Stimulated activated naive CD8-positive, alpha-beta T cell treated with anti-CD3 and anti-CD28 coated beads, Interleukin-15, Interleukin-2, amounts not matched to agents 100 ng/mL and 50 ng/mL, for 24 hours (primary cell): ENCODE results near the gene PAPPA.

Source experiments
- H3K27ac Mint-ChIP-seq: one replicate; pipeline ENCODE4 v1.8.0; 2021; ENCODE audit warnings: mild to moderate bottlenecking, mixed read lengths
- H3K27me3 Mint-ChIP-seq: one replicate; pipeline ENCODE4 v1.8.0; 2021; ENCODE audit warnings: mixed read lengths
- H3K36me3 Mint-ChIP-seq: one replicate; pipeline ENCODE4 v1.8.0; 2021; ENCODE audit warnings: low read depth, mixed read lengths
- H3K4me1 Mint-ChIP-seq: one replicate; pipeline ENCODE4 v1.8.0; 2021; ENCODE audit warnings: low read depth, mixed read lengths
- H3K4me3 Mint-ChIP-seq: one replicate; pipeline ENCODE4 v1.8.0; 2021; ENCODE audit warnings: mild to moderate bottlenecking, mixed read lengths
- H3K9me3 Mint-ChIP-seq: one replicate; pipeline ENCODE4 v1.8.0; 2021; ENCODE audit warnings: mixed read lengths

PAPPA gene

GRCh38 chr9:116187570-116188170, 34.1 kb downstream of the PAPPA start:
- Mint-ChIP-seq H3K9me3 (no peaks in the 10 kb centered on the region), H3K4me1 (no peaks in the 10 kb centered on the region), H3K27ac (no peak overlapping the region), H3K27me3 (no peaks in the 10 kb centered on the region), H3K4me3 (no peak overlapping the region), H3K36me3 (no peaks in the 10 kb centered on the region)

DNA sequence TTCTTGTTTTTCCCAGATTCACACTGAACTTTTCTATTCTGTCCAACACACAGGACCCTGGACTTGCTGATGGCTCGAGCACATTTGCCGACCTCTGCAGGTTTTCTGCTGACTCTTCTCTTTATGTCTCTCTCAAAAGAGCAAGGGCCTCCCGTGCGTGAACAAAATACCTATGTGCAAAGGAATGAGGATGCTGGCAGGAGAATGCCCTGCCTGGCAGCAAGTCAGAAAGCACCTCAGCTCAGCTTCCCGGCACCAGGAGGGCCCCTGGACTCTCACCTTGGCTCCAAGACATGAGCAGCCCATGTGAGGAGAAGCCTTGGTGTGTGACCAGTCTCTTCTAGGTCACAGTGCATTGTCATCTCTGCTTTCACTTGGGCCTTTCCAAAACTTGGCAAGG, 36.1 kb downstream of the PAPPA start:
- H3K4me3 Mint-ChIP-seq = no peak overlapping the region
- no peaks in the 10 kb centered on the region for H3K9me3 Mint-ChIP-seq
- no peaks in the 10 kb centered on the region for H3K36me3 Mint-ChIP-seq
- H3K27ac Mint-ChIP-seq = no peak overlapping the region
- no peaks in the 10 kb centered on the region for H3K27me3 Mint-ChIP-seq
- no peaks in the 10 kb centered on the region for H3K4me1 Mint-ChIP-seq

DNA sequence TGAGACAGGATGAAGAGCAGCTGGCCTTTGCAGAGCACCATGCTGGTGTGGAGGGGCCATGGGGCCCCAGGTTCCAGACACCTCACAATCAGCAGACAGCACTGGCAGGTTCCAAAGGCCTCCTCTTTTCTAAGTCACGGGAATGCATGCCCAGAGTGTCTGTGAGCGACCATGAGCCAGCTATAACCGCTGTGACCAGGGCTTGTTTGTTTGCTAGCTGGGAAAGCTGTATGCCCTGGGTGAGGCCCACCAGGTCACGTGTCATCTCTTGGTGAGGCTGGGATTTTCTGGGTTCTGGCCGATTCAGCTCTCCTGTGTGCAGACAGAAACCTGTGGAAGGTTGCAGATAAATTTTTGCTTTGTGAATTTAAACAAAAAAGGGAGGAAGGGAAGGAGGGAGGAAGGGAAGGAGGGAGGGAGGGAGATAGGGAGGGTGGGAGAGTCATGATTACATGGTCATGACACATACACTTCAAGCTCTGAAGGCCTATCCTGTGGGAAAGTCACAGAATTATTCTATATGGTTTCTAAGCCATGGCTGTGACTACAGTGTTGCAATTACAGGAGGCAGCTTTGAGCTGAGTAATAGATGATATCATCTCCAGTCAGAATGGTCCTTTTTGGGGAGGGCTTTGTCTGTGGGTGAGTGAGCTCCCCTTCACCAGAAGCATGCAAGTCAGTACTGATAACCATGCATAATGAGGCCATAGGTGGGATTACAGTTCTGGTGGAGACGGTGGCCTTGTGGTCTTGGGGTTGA, 37.2 kb downstream of the PAPPA start:
- Mint-ChIP-seq H3K9me3 (no peaks in the 10 kb centered on the region), H3K4me1 (no peaks in the 10 kb centered on the region), H3K27me3 (no peaks in the 10 kb centered on the region), H3K36me3 (no peaks in the 10 kb centered on the region), H3K27ac (no peak overlapping the region), H3K4me3 (no peak overlapping the region)

DNA sequence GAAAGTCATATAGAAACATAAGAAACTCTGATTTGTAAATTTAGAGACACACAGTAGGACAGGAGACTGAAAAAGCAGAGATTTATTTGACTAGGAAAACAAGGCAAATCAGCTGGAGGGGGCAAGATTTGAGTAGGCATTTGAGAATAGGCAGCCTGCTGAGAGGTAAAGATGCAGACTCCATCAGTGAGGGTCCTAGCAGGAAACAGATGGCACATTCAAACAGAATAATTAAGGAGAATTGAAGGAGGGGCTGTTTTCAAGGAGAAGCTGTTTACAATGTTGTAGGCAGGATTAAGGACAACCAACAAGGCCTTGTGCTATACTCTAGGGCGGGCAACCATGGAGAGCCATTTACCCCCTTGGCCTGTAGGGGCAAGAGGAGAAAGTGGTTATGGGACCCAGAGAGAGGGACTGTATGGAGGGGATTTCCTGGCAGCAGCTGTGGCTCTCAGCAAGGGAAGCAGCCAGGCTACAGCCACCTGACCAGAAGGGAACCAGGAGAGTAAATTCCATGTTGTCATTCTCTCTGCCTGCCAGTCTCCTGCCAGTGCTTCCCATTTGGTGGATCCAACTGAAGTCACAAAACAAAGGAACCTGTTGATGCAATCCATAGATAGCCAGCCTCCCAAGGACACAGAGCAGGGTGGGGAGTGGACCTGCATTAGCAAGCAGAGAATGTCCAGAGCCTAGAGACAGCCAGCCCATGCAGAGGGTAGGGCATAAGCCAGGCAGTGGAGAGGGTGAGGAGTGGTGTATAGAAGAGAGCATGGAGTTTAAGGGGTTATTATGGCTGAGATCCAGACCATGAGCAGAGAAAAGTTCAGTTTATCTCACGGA, 38.2 kb downstream of the PAPPA start:
- Mint-ChIP-seq H3K4me1 (no peaks in the 10 kb centered on the region), H3K27ac (no peak overlapping the region), H3K36me3 (no peaks in the 10 kb centered on the region), H3K4me3 (no peak overlapping the region), H3K9me3 (no peaks in the 10 kb centered on the region), H3K27me3 (no peaks in the 10 kb centered on the region)

- Mint-ChIP-seq H3K9me3 (no peaks in the 10 kb centered on the region), H3K27ac (no peak overlapping the region), H3K4me3 (no peak overlapping the region)
Observed at GRCh38 chr9:116193636-116194035, 40.0 kb downstream of the PAPPA start.

DNA sequence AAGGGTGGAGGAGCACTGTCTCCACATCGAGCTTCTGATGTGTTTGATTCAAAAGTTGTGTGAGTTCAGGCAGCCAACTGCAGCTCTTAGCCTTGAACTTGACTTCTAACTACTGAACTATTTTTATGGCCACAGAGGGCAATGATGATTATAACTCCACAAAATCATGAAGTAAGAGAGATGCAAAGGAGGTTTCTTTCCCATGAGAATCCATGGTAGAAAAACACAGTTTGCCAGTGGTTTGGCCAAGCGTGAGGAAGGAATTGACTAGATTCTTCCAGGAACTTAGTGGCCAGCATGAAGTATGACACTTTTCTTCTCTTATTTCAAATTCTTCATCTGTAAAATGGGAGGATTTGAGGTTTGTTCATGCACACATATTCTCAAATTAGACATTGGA, 43.2 kb downstream of the PAPPA start:
- H3K9me3 Mint-ChIP-seq = no peaks in the 10 kb centered on the region
- H3K4me1 Mint-ChIP-seq = no peaks in the 10 kb centered on the region

More at GRCh38 chr9:116193636-116194035, 40.0 kb downstream of the PAPPA start:
- Mint-ChIP-seq H3K4me1 (no peaks in the 10 kb centered on the region), H3K27me3 (peaks cover 4% of the 10 kb centered on the region), H3K36me3 (no peaks in the 10 kb centered on the region)

GRCh38 chr9:116198344-116198743, 44.8 kb downstream of the PAPPA start:
- H3K27ac Mint-ChIP-seq = no peak overlapping the region
- H3K9me3 Mint-ChIP-seq = no peaks in the 10 kb centered on the region
- H3K4me3 Mint-ChIP-seq = no peak overlapping the region
- no peaks in the 10 kb centered on the region for H3K36me3 Mint-ChIP-seq
- H3K4me1 Mint-ChIP-seq = no peaks in the 10 kb centered on the region
- peaks cover 4% of the 10 kb centered on the region for H3K27me3 Mint-ChIP-seq

More for the DNA sequence above, 43.2 kb downstream of the PAPPA start:
- Mint-ChIP-seq H3K27me3 (peaks cover 4% of the 10 kb centered on the region), H3K27ac (no peak overlapping the region), H3K36me3 (no peaks in the 10 kb centered on the region), H3K4me3 (no peak overlapping the region)

- no peak overlapping the region for H3K27ac Mint-ChIP-seq
- H3K4me1 Mint-ChIP-seq = no peaks in the 10 kb centered on the region
Observed at GRCh38 chr9:116202219-116202912, 48.8 kb downstream of the PAPPA start.

GRCh38 chr9:116204252-116204882, 50.8 kb downstream of the PAPPA start:
- H3K27ac Mint-ChIP-seq = no peak overlapping the region
- H3K36me3 Mint-ChIP-seq = no peaks in the 10 kb centered on the region
- H3K27me3 Mint-ChIP-seq = no peaks in the 10 kb centered on the region
- H3K9me3 Mint-ChIP-seq = no peaks in the 10 kb centered on the region
- H3K4me3 Mint-ChIP-seq = no peak overlapping the region
- no peaks in the 10 kb centered on the region for H3K4me1 Mint-ChIP-seq

More at GRCh38 chr9:116202219-116202912, 48.8 kb downstream of the PAPPA start:
- no peaks in the 10 kb centered on the region for H3K9me3 Mint-ChIP-seq
- peaks cover 4% of the 10 kb centered on the region for H3K27me3 Mint-ChIP-seq
- no peak overlapping the region for H3K4me3 Mint-ChIP-seq
- no peaks in the 10 kb centered on the region for H3K36me3 Mint-ChIP-seq

DNA sequence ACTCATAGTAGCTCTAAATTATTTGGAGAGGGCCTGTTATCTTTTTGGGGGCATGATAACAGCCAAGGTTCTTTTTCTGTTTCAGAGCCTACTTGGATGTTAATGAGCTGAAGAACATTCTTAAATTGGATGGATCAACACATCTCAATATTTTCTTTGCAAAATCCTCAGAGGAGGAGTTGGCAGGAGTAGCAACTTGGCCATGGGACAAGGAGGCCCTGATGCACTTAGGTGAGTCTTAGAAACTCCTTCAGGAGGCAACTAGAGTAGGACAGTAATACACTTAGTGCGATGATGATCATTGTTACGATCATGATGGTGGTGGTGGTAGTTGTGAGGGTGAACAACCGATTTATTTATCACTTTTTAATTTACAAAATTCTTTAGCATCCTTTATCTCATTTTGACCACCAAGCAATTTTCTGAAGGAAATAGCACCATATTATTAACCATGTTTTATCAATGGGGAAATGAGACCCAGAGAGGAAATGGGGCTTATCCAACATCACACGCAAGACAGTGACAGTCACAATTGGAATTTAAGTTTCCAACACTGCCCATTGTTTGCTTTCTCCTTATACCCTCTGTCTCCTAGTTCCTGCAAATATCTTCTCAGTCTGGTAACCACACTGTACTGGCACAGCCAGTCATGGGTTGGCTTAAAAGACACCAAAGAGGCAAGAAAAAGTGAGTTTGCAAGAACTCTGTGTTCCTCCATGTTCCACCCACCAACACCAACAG, 54.0 kb downstream of the PAPPA start:
- Mint-ChIP-seq H3K27ac (no peak overlapping the region), H3K9me3 (no peaks in the 10 kb centered on the region), H3K4me3 (no peak overlapping the region), H3K4me1 (no peaks in the 10 kb centered on the region), H3K36me3 (no peaks in the 10 kb centered on the region), H3K27me3 (peaks cover 3% of the 10 kb centered on the region)

GRCh38 chr9:116208417-116209232, 55.0 kb downstream of the PAPPA start:
- no peak overlapping the region for H3K4me3 Mint-ChIP-seq
- no peaks in the 10 kb centered on the region for H3K9me3 Mint-ChIP-seq
- H3K36me3 Mint-ChIP-seq = no peaks in the 10 kb centered on the region
- H3K4me1 Mint-ChIP-seq = no peaks in the 10 kb centered on the region
- no peak overlapping the region for H3K27ac Mint-ChIP-seq
- peaks cover 3% of the 10 kb centered on the region for H3K27me3 Mint-ChIP-seq

GRCh38 chr9:116209414-116210116, 56.0 kb downstream of the PAPPA start:
- H3K27ac Mint-ChIP-seq = no peak overlapping the region
- H3K4me1 Mint-ChIP-seq = no peaks in the 10 kb centered on the region
- H3K9me3 Mint-ChIP-seq = no peaks in the 10 kb centered on the region
- H3K36me3 Mint-ChIP-seq = no peaks in the 10 kb centered on the region
- H3K27me3 Mint-ChIP-seq = peaks cover 3% of the 10 kb centered on the region
- no peak overlapping the region for H3K4me3 Mint-ChIP-seq
